H1 (cell line): ENCODE results near the gene PPP2R3A. TPM values are rescaled to one million over a fixed set of nuclear protein-coding genes. Genes with fewer than 3 reads are reported as not detected.

Experiments
- CTCF ChIA-PET: fragments of 300-600 bp; sonication (Branson Sonifier 250); formaldehyde crosslinking; loops from one replicate; lab custom pipeline; 2021; ENCODE audit not compliant: partially characterized antibody; lab: Charles Lee
- POLR2A ChIA-PET: fragments of 300-600 bp; sonication (Branson Sonifier 250); formaldehyde crosslinking; loops from one replicate; lab custom pipeline; 2021; ENCODE audit warnings: inconsistent platforms; ENCODE audit not compliant: partially characterized antibody; lab: Charles Lee
- DNase-seq, 2 experiments: peaks; one replicate each; pipeline versions ENCODE4 v3.0.0 to v3.0.0-alpha.2; 2010 to 2022; ENCODE audit warnings: low spot score in 2 of 2, low read depth in 1 of 2, mixed read lengths in 1 of 2
- FAIRE-seq: peaks from 2 replicates; lab custom pipeline; 2011; peaks lifted over from hg19 to GRCh38; lab: Jason Lieb, UNC
- H2AFZ ChIP-seq: 2 replicates; pipeline ENCODE4 v1.8.1; 2012; ENCODE audit warnings: low read length, inconsistent platforms
- H2AK5ac ChIP-seq: 2 replicates; pipeline ENCODE4 v1.6.1; 2013; ENCODE audit warnings: low read depth, low read length
- H2BK120ac ChIP-seq: replicated peaks from 2 replicates; pipeline ENCODE3; 2013; ENCODE audit warnings: low read depth, low read length, inconsistent platforms
- H2BK12ac ChIP-seq: 2 replicates; pipeline ENCODE4 v1.6.1; 2013; ENCODE audit warnings: low read depth, low read length
- H2BK15ac ChIP-seq: 2 replicates; pipeline ENCODE4 v1.6.1; 2013; ENCODE audit warnings: low read length
- H2BK20ac ChIP-seq: 2 replicates; pipeline ENCODE4 v1.6.1; 2013; ENCODE audit warnings: low read length
- H2BK5ac ChIP-seq: 2 replicates; pipeline ENCODE4 v1.6.1; 2013; ENCODE audit warnings: low read depth, low read length
- H3K14ac ChIP-seq: 2 replicates; pipeline ENCODE4 v1.6.1; 2013; ENCODE audit warnings: inconsistent platforms; ENCODE audit not compliant: insufficient read length
- H3K18ac ChIP-seq: 2 replicates; pipeline ENCODE4 v1.6.1; 2013; ENCODE audit warnings: low read length; ENCODE audit errors: extremely low read depth
- H3K23ac ChIP-seq: 2 replicates; pipeline ENCODE4 v1.6.1; 2013; ENCODE audit warnings: inconsistent platforms; ENCODE audit not compliant: insufficient read length
- H3K23me2 ChIP-seq: 2 replicates; pipeline ENCODE4 v1.6.1; 2013; ENCODE audit warnings: low read depth, low read length
- H3K27ac ChIP-seq: 2 replicates; pipeline ENCODE4 v1.6.1; 2011; ENCODE audit warnings: low read depth, low read length, inconsistent platforms
- H3K27me3 ChIP-seq, 4 experiments: replicated peaks in 1 of 4; 1 replicate in 1 of 4; 2 replicates in 3 of 4; pipeline versions ENCODE4 v1.6.1 to v1.8.1; 2011 to 2013; ENCODE audit warnings: low read length in 3 of 4, mild to moderate bottlenecking in 3 of 4, inconsistent platforms in 2 of 4, mixed read lengths in 2 of 4, moderate library complexity in 1 of 4; ENCODE audit not compliant: control insufficient read depth in 3 of 4, insufficient read depth in 3 of 4; ENCODE audit errors: extremely low read depth in 1 of 4
- H3K36me3 ChIP-seq, 4 experiments: 2 replicates each; pipeline versions ENCODE4 v1.6.1 to v1.8.1; 2011 to 2013; ENCODE audit warnings: mild to moderate bottlenecking in 4 of 4, low read length in 3 of 4, moderate library complexity in 2 of 4, control low read depth in 1 of 4, inconsistent platforms in 1 of 4; ENCODE audit not compliant: insufficient read depth in 4 of 4, control insufficient read depth in 2 of 4
- H3K4ac ChIP-seq: replicated peaks from 2 replicates; pipeline ENCODE3; 2013; ENCODE audit warnings: low read length, low read depth, mixed read lengths, inconsistent platforms; ENCODE audit not compliant: insufficient read length
- H3K4me1 ChIP-seq, 4 experiments: replicated peaks in 1 of 4; 1 replicate in 1 of 4; 2 replicates in 3 of 4; pipeline versions ENCODE4 v1.6.1 to v1.8.1; 2011 to 2013; ENCODE audit warnings: low read length in 3 of 4, inconsistent platforms in 2 of 4, mixed read lengths in 1 of 4; ENCODE audit not compliant: insufficient read depth in 4 of 4, control insufficient read depth in 3 of 4
- H3K4me2 ChIP-seq, 2 experiments: 2 replicates each; pipeline versions ENCODE4 v1.6.1 to v1.8.1; 2011 to 2013; ENCODE audit warnings: low read depth in 2 of 2, low read length in 2 of 2, control low read depth in 1 of 2, inconsistent platforms in 1 of 2, mild to moderate bottlenecking in 1 of 2; ENCODE audit not compliant: insufficient read depth in 1 of 2
- H3K4me3 ChIP-seq, 4 experiments: fragments of 200-600, 300-600 bp in 1 of 4; sonication (generic), shearing (Covaris generic), sonication (Bioruptor Twin) in 1 of 4; 2 replicates each; pipeline versions ENCODE4 v1.5.1 to v1.8.1; 2011 to 2016; ENCODE audit warnings: low read length in 4 of 4, low read depth in 3 of 4, control low read depth in 2 of 4, inconsistent platforms in 2 of 4, mild to moderate bottlenecking in 2 of 4, mixed read lengths in 1 of 4, moderate library complexity in 1 of 4; ENCODE audit not compliant: insufficient read depth in 2 of 4; ENCODE audit errors: extremely low read depth in 1 of 4
- H3K56ac ChIP-seq: replicated peaks from 2 replicates; pipeline ENCODE3; 2013; ENCODE audit warnings: low read depth, mild to moderate bottlenecking, mixed read lengths, low read length, inconsistent platforms; ENCODE audit not compliant: insufficient read length
- H3K79me1 ChIP-seq: 2 replicates; pipeline ENCODE4 v1.6.1; 2013; ENCODE audit warnings: low read depth, low read length, control low read depth
- H3K79me2 ChIP-seq, 2 experiments: 2 replicates each; pipeline versions ENCODE4 v1.6.1 to v1.8.1; 2012 to 2013; ENCODE audit warnings: low read length in 2 of 2, mild to moderate bottlenecking in 2 of 2, inconsistent platforms in 1 of 2; ENCODE audit not compliant: insufficient read depth in 2 of 2, control insufficient read depth in 1 of 2
- H3K9ac ChIP-seq, 4 experiments: replicated peaks in 1 of 4; 1 replicate in 1 of 4; 2 replicates in 3 of 4; pipeline versions ENCODE4 v1.6.1 to v1.8.1; 2011 to 2013; ENCODE audit warnings: low read depth in 3 of 4, low read length in 3 of 4, control low read depth in 2 of 4, mild to moderate bottlenecking in 2 of 4, moderate library complexity in 2 of 4, inconsistent platforms in 1 of 4; ENCODE audit errors: extremely low read depth in 1 of 4
- H3K9me3 ChIP-seq, 2 experiments: 2 replicates each; pipeline versions ENCODE4 v1.6.1 to v1.8.1; 2012 to 2013; ENCODE audit warnings: mild to moderate bottlenecking in 2 of 2, moderate library complexity in 2 of 2, control low read depth in 1 of 2, inconsistent platforms in 1 of 2, low read depth in 1 of 2, low read length in 1 of 2, mixed read lengths in 1 of 2; ENCODE audit not compliant: insufficient read depth in 2 of 2
- H4K20me1 ChIP-seq, 2 experiments: replicated peaks in 1 of 2; 2 replicates each; pipeline versions ENCODE3 to v1.8.1; 2011 to 2013; ENCODE audit warnings: inconsistent platforms in 2 of 2, low read length in 2 of 2, mild to moderate bottlenecking in 1 of 2; ENCODE audit not compliant: insufficient read depth in 2 of 2, control insufficient read depth in 1 of 2
- H4K5ac ChIP-seq: 2 replicates; pipeline ENCODE4 v1.6.1; 2013; ENCODE audit warnings: low read length, low read depth, mixed read lengths, inconsistent platforms; ENCODE audit not compliant: insufficient read length
- H4K8ac ChIP-seq: 2 replicates; pipeline ENCODE4 v1.8.0; 2013; ENCODE audit warnings: mild to moderate bottlenecking, moderate library complexity, low read length, inconsistent platforms; ENCODE audit not compliant: insufficient read depth; ENCODE audit errors: extremely low read depth
- H4K91ac ChIP-seq: replicated peaks from 2 replicates; pipeline ENCODE3; 2013; ENCODE audit warnings: low read length, mixed read lengths, inconsistent platforms; ENCODE audit not compliant: insufficient read length
- ASH2L ChIP-seq: fragments of 200-600, 300-600 bp; sonication (generic); IDR thresholded peaks from one replicate; pipeline ENCODE4 v1.7.1; 2017; ENCODE audit warnings: low read length
- BRCA1 ChIP-seq: IDR thresholded peaks from 2 replicates; pipeline ENCODE4 v1.6.1; 2012; ENCODE audit warnings: low read depth, low read length, improper control_type of control experiment
- FOSL1 ChIP-seq: IDR thresholded peaks from 2 replicates; pipeline ENCODE4 v1.6.1; 2011; ENCODE audit warnings: mild to moderate bottlenecking, low read depth, low read length, moderate library complexity; ENCODE audit not compliant: insufficient read depth
- KDM1A ChIP-seq: fragments of 200-600, 300-600 bp; sonication (generic); IDR thresholded peaks from 2 replicates; pipeline ENCODE4 v1.7.1; 2016; ENCODE audit warnings: mild to moderate bottlenecking, low read length, borderline replicate concordance
- MAFK ChIP-seq: IDR thresholded peaks from 2 replicates; pipeline ENCODE4 v1.6.1; 2012; ENCODE audit warnings: low read depth, mild to moderate bottlenecking, improper control_type of control experiment, low read length
- MAX ChIP-seq: IDR thresholded peaks from 2 replicates; pipeline ENCODE4 v1.6.1; 2012; ENCODE audit warnings: inconsistent platforms
- NANOG ChIP-seq: IDR thresholded peaks from 2 replicates; pipeline ENCODE4 v1.6.1; 2011; ENCODE audit warnings: low read length, low read depth, mild to moderate bottlenecking, inconsistent platforms; ENCODE audit not compliant: insufficient read depth, poor library complexity, severe bottlenecking
- RNF2 ChIP-seq: fragments of 200-900, 300-1000 bp; sonication (generic); IDR thresholded peaks from 2 replicates; pipeline ENCODE4 v1.7.1; 2016; ENCODE audit warnings: borderline replicate concordance, low read depth, mild to moderate bottlenecking, antibody characterized with exemption, low read length; ENCODE audit not compliant: poor library complexity, severe bottlenecking; ENCODE audit errors: missing control alignments
- SP1 ChIP-seq: IDR thresholded peaks from 2 replicates; pipeline ENCODE4 v1.6.1; 2011; ENCODE audit warnings: low read depth, low read length
- SP2 ChIP-seq: IDR thresholded peaks from 2 replicates; pipeline ENCODE4 v1.6.1; 2012; ENCODE audit warnings: mild to moderate bottlenecking, low read length, inconsistent platforms
- SP4 ChIP-seq: IDR thresholded peaks from 2 replicates; pipeline ENCODE4 v1.6.1; 2012; ENCODE audit warnings: low read length, inconsistent platforms
- TEAD4 ChIP-seq: IDR thresholded peaks from 2 replicates; pipeline ENCODE4 v1.6.1; 2012; ENCODE audit warnings: low read depth, low read length, inconsistent platforms, mixed read lengths
- USF2 ChIP-seq: IDR thresholded peaks from 2 replicates; pipeline ENCODE4 v1.6.1; 2011; ENCODE audit warnings: low read length, improper control_type of control experiment
- WGBS, 2 experiments: shearing (Covaris generic) in 1 of 2; methylation state at CpG; one replicate each; pipeline versions ENCODE4 v1.1.6 to v1.1.7; 2013 to 2015; ENCODE audit warnings: low lambda C conversion rate in 2 of 2, mixed read lengths in 2 of 2, inconsistent platforms in 1 of 2, low coverage in 1 of 2, missing lambda C conversion rate in 1 of 2; ENCODE audit not compliant: insufficient replicate concordance in 2 of 2, insufficient coverage in 1 of 2, insufficient read length in 1 of 2; ENCODE audit errors: extremely low coverage in 1 of 2, missing lambda C conversion rate in 1 of 2; 5-methylcytosine and 5-hydroxymethylcytosine counted together
- polyA plus RNA-seq, 7 experiments: library from polyadenylated mRNA; depleted of rRNA in 3 of 7; stranded (reverse) in 5 of 7; unstranded in 2 of 7; fragments of >200 nt in 5 of 7; fragments of 200-250 nt in 2 of 7; gene quantifications; 1 replicate in 5 of 7; 2 replicates in 1 of 7; 4 replicates in 1 of 7; pipeline versions ENCODE4 v1.2.1 to v1.2.3, GENCODE V29; 2011 to 2013; ENCODE audit warnings: missing spikeins in 2 of 7, mixed read lengths in 2 of 7
- total RNA-seq: library from RNA; stranded (reverse); fragmentation: NEBNext Ultra II Directional; extraction: Animal tissue kit (Norgen Biotek cat#: 25700); gene quantifications from 2 replicates; pipeline ENCODE4 v1.2.1, GENCODE V29; 2021

PPP2R3A gene
- total and polyA plus RNA-seq, 2 of the 8 experiments (the other 6 are each of a cell fraction or from before 2014, with no cell fraction given): 4.1 to 15.2 TPM

GRCh38 chr3:135924506-135924905 lies 41.0 kb upstream of the PPP2R3A start:
- Histone ChIP-seq H2BK120ac (no peak overlapping the region), H3K56ac (no peak overlapping the region), H3K18ac (no peak overlapping the region), H3K79me2 (no peaks in the 10 kb centered on the region), H4K5ac (no peak overlapping the region), H4K91ac (no peak overlapping the region), H2BK15ac (no peak overlapping the region; the same call in 1 of the 2 replicates), H2AK5ac (no peak overlapping the region), H3K36me3 (no peaks in the 10 kb centered on the region), H4K20me1 (no peaks in the 10 kb centered on the region), H3K4me3 (no peak overlapping the region), H3K4me2 (0 out of 4 replicates have a peak overlapping the region, but pooled peaks of 1 of the 2 experiments have one; percentile 33), H3K9me3 (no peaks in the 10 kb centered on the region), H3K27me3 (no peaks in the 10 kb centered on the region), H3K23ac (no peak overlapping the region), H3K14ac (no peak overlapping the region), H2BK20ac (0 out of 2 replicates have a peak overlapping the region, but pooled peaks have one; percentile 10), H2BK12ac (no peak overlapping the region), H3K4me1 (peaks cover 0 to 2% (median 0%) of the 10 kb centered on the region in 4 experiments; a peak in 1 of 7 replicates), H4K8ac (no peak overlapping the region), H3K79me1 (no peaks in the 10 kb centered on the region), H2BK5ac (no peak overlapping the region), H3K9ac (no peak overlapping the region), H3K27ac (no peak overlapping the region), H3K4ac (no peak overlapping the region), H3K23me2 (no peaks in the 10 kb centered on the region; the same call in 1 of the 2 replicates), H2AFZ (0 out of 2 replicates have a peak overlapping the region, but pooled peaks have one; percentile 25)
- ChIA-PET CTCF (interaction anchor here (1.8 to 11.1 kb wide), 2 partner anchors 47 to 118 kb away, joined by 3 to 125 read pairs; no protein-coding TSS in a partner anchor), POLR2A (no interaction called here)
- DNase-seq (no peak), FAIRE-seq (no peak)
- 86% methylated on average over 1 of the region's 1 CpG; no CpG with 5 or more reads in 1 of the 2 experiments for WGBS, 2 experiments
- TF ChIP-seq SP1 (no peak), TEAD4 (no peak), ASH2L (no peak), RNF2 (no peak), NANOG (no peak), FOSL1 (no peak), SP4 (no peak), MAX (no peak), USF2 (no peak), KDM1A (no peak), BRCA1 (no peak), MAFK (no peak), SP2 (no peak)
